Hematopoietic multipotent progenitor cell (in vitro differentiated cells): ENCODE measurements around the gene KDM3B. TPM values are rescaled to one million over a fixed set of nuclear protein-coding genes. Genes with fewer than 3 reads are reported as not detected.
A peak's percentile ranks its signal among the peaks of the same experiment; 100 is the strongest.
"Not testable (repeated sequence)": the region's sequence is repeated elsewhere in the genome, so short reads cannot be mapped to it uniquely, and the experiment has no call there.

ENCODE experiments used
- DNase-seq, 3 donors: peaks; one replicate each; pipeline ENCODE4 v3.0.0-alpha.2; 2011 to 2015; ENCODE audit warnings: low read depth in 2 of 3, low spot score in 2 of 3
- total RNA-seq: library from RNA; depleted of rRNA; stranded (reverse); fragments of >200 nt; gene quantifications from one replicate; pipeline ENCODE4 v1.2.3, GENCODE V29; 2012

Gene KDM3B, protein sequence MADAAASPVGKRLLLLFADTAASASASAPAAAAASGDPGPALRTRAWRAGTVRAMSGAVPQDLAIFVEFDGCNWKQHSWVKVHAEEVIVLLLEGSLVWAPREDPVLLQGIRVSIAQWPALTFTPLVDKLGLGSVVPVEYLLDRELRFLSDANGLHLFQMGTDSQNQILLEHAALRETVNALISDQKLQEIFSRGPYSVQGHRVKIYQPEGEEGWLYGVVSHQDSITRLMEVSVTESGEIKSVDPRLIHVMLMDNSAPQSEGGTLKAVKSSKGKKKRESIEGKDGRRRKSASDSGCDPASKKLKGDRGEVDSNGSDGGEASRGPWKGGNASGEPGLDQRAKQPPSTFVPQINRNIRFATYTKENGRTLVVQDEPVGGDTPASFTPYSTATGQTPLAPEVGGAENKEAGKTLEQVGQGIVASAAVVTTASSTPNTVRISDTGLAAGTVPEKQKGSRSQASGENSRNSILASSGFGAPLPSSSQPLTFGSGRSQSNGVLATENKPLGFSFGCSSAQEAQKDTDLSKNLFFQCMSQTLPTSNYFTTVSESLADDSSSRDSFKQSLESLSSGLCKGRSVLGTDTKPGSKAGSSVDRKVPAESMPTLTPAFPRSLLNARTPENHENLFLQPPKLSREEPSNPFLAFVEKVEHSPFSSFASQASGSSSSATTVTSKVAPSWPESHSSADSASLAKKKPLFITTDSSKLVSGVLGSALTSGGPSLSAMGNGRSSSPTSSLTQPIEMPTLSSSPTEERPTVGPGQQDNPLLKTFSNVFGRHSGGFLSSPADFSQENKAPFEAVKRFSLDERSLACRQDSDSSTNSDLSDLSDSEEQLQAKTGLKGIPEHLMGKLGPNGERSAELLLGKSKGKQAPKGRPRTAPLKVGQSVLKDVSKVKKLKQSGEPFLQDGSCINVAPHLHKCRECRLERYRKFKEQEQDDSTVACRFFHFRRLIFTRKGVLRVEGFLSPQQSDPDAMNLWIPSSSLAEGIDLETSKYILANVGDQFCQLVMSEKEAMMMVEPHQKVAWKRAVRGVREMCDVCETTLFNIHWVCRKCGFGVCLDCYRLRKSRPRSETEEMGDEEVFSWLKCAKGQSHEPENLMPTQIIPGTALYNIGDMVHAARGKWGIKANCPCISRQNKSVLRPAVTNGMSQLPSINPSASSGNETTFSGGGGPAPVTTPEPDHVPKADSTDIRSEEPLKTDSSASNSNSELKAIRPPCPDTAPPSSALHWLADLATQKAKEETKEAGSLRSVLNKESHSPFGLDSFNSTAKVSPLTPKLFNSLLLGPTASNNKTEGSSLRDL (N-terminal part only)
- 50.9 TPM for total RNA-seq

DNA sequence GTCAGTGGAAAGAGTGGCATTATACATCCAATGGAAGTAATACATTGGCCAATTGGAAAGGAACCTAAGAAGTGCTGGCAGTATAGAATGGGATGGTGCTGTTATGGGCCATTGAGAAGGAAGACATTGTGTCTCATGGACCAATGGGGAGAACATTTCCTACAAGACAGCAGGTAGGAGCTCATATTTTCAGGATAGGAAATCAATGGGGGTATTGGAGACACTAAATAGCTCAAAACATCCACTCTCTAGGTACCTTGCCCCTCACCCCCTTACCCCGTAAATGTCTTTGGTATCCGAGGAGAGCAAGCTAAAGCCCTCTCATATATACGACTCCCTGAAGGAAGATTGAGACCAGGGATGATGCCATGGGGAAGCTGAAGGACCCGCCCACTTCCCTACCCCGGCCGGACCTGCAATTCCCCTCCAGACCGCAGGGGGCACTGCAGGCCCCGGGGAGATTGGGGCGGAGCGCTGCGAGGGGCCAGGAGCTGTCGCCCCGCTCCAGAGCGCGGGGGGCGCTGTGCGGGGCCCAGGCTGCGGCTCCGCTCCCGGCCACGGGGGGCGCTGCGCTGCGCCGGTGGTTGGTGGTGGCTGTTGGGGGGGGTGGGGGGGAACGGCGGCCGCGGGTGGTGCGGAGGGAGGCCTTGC lies at the start of gene KDM3B:
KDM3B (plus strand) TSS at position 615 of the 651 bp plus-strand sequence. CDS start 111 bp downstream, outside the sequence.
- DNase-seq: peak; percentile 89 to 94 (median 89)

DNA sequence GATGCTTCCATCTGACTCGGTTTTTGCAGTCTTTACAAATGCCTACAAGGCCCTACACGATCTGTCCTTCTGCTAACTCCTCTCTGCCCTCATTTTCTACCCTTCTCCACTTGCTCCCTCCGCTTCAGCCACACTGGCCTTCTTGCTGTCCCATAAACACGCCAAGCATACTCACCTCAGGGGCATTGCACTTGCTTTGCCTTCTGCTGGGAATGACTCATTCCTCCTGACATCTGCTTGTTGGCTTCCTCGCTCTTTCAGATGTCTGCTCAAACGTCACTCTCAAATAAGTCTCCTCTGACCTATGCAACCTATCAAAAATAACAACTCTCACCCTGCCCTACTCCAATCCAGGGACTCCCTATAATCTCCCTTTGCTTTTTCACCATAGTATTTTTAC lies 49.1 kb upstream of the KDM3B start:
- DNase-seq: no peak

DNA sequence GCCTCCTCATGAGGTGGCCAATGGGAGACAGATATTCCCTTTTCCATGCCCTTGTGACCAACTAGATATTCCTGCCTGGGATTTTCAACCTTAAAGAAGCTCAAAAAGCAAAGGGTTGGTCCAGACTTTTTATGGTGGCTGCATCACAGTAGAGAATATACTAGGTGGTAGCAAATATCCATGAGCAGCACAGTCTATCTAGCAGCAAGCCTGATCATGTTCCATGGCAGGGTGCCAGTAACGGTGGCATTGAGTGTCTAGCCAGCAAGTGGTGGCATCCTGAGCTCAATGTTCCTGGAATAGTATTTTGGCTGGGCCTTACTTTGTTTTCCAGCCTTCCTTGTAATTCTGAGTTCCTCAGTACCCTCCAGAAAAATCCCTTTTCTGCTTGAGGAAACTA lies 46.7 kb upstream of the KDM3B start:
- DNase-seq: peak in 2 of 3 donors; percentile 72 to 89

DNA sequence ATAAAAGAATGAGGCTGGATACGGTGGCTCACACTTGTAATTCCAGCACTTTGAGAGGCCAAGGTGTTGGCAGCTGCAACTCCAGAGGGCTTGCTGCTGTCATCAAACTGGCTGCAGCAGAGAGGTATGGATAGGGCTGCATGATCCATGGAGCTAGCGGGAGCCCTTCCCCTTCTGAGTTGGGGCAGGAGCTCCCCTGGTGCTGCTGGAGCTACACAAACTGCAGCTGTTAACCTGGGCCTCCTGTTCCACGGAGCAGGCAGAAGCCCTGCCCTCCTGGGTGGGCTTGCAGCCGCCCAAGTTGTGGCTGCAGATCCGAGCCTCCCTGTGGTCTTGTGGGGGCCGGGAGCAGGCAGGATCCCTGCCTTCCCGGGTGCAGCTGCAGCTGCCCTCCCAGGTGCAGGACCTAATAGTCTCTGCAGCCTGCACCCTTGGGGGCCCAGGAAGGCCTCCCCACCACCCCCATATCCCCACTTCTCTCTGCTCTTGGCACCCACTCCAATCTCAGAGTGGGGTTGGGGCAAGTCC lies 36.7 kb upstream of the KDM3B start:
- no peak for DNase-seq

DNA sequence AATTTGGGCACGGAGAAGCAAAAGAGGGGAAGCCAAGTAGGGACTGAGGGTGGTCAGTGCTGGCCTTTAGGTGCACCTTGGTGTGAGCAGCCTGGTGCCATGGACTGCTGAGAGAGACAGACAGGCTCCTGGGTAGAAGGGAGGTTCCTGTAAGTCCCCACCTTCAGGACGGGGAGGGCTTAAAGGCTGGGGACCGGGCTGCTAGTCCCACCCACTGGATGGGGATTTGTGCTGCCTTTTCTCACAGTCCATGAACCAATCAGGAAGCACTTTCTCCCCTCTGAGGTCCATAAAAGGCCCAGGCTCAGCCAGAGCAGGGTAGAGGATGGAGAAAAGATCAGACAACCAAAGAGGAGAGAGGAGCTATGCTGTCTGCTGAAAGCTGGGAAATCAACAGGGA lies 36.1 kb upstream of the KDM3B start:
- no peak for DNase-seq

DNA sequence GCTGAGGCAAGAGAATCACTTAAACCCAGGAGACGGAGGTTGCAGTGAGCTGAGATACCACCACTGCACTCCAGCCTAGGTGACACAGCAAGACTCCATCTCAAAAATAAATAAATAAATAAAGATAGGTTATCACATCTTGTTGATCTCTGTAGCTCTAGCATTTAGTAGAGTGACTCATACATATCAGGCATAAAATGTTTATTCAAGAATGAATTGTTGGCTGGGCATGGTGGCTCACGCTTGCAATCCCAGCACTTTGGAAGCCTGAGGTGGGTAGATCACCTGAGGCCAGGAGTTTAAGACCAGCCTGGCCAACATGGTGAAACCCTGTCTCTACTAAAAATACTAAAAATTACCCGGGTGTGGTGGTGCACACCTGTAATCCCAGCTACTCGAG lies 34.3 kb upstream of the KDM3B start:
- not testable (repeated sequence) for DNase-seq

DNA sequence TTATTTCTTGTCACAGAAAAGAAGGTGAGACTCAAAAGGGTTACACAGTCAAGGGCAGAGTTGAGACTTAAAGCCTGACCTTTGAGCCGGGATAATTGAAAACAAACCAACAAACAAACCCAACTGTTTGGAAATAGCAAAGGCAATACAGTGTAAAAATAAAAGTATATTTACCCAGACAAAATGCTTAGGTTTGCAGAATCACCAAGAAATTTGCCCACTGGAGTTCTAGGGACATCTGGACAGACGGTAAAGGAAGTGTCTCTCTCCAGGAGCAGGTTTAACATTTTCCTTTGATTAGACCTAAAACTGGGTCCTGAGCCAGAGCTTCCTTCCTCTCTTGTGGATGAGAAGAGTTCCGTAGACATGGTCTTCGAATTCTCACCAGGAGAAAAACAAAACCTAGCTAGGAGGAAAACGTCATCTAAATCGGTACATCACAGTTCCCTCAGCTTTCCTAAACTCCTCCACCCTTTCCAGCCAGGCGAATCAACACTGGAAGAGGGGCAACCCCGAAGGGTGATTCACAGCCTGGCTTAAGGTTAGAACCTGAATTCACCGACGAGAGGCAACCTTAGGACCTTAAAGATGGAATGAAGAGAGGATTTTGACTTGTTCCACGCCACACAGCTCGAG lies 21.6 kb upstream of the KDM3B start:
- no peak for DNase-seq

DNA sequence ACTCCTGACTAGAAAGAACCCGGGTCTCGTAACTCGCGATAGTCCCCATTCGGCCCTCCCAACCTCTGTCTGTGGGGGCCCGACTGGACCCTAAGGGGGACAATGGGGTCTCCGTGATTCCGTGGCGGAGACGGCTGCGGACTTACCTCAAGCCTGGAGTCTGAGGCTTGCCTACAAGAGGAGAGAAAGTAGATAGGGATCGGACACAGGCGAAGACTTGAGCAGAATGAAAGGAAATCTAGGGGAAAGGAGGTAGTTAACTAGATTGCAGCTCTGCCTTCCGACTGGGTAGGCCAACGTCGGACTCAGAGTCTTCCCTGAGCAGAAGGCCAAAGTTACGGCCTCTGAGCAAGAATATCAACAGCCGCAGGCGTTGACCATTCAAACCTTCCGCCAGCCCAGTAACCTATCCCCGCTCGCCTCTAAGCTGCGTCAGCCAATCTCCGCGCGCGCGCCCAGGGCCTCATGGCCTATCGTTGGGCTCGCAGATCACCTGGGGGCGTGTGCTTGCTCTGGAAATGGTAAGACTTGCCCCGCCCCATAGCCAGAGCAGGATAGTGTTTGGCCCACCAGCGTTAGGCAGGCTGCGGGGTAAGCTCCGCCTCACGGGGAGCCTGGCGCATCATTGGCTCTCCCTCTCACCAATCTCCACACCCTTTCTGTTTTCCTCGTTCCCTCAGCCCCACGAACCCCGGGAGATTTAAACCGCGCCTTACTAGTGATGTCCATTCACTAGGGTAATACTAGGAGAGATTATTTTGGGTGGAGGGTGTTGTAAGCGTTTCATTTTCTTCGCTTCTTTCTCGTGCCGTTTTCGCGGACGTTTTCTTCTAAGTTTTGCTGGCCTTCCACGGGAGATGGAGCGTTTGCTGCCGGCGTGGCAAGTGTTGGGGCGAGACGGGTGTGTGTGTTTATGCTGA lies 20.8 kb upstream of the KDM3B start, which contains the start of gene CDC25C:
CDC25C (minus strand) TSS at position 356 of the 920 bp plus-strand sequence. CDS start 624 bp downstream, outside the sequence.
- DNase-seq: peak; percentile 80 to 99 (median 99)

DNA sequence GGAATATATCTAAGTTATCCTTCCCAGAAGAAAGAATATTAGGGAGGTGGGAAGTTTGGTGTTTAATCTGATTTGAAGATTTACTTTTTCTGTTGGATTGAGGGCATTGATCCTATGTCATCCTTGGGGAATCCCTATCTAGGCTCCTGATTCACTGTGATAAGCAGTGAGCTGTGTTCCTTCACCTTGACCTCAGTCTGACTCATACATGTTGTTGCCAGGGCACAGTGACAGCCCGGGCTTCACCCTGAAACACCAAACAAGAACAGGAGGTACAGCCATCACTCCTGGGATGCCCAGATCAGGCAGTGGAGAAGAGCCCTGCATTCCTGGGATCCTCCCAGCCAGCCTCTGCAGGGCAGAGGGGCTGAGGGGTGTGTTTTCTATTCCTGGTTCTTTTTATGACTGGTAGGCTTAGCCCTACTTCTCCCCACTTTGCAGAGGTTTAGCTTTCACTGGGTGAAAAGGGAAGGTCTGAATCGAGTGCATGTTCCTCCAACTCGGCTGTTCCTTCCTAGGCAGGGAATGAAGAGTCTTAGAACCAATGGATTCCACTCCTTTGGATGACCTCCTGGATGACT lies 17.5 kb upstream of the KDM3B start:
- DNase-seq: no peak

DNA sequence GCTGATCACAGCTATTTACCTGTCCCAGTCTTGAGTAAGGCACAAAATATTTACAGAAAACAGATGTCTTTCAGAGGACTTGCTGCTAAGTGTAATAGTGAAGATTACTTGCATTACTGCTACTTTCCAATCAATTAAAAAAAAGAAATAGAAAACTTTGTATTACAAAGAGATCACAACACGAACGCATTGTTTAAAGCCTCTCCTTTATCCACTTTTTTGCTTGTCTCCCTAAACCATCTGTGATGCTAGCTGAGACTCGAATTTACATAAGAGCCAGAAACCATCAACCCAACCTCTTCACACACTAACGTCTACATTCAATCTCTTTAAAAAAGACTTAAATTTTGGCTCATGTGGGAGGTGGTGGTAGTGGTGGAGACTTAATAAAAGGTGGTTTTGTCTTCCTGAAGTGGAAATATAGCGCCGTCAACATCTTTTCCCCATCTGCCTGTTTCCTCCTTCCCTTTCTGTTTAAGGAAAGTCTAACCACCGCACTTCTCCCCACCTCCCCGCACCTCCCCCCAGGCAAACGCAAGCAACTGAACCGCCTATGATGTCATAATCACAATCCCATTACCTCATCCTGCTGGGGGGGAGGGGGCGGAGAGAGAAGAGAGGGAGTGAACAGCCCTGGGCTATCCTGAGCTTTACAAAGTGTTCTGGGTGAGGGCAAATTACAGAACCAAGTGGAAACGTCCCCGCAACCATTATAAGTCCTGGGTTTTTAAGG lies 15.4 kb upstream of the KDM3B start:
- peak in 2 of 3 donors; percentile 91 to 95 for DNase-seq

DNA sequence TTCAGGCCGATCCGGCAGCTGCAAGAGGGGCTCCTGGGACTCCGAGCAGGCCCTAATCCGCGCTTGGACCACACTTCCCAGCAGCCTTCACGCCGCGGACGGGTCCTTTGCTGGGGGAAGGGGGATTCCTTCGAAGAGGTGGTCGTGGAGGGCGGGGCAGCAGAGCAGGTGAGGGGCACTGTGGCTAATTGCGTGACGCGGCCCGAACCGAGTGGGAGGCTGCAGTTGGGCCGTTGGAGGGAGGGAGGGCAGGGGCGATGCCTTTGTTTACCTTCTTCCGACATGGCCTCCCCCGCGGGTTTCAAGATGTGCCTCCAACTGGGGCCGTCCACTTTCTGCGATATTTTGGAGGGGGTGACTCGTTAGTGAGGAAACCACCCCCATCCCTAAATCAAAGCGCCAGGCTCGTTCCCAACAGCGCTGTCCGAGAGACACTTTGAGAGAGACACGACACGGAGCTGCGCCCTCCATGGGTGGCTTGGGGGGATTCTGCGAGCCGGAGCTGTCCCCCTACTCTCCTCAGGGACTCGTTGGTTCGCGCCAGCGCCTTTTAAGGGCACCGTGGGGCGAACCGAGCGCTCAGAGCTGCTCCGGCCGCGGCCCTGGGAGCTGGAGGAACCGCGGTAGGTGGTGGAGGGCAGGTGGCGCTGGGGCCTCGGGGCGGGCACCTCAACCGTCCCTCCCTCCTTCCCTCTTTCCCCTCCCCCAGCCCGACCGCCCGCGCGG lies 14.6 kb upstream of the KDM3B start, which contains the start of gene FAM53C:
FAM53C (plus strand) TSS at position 582 of the 726 bp plus-strand sequence. CDS start 3,070 bp downstream, outside the sequence.
- peak; percentile 90 to 97 (median 95) for DNase-seq

DNA sequence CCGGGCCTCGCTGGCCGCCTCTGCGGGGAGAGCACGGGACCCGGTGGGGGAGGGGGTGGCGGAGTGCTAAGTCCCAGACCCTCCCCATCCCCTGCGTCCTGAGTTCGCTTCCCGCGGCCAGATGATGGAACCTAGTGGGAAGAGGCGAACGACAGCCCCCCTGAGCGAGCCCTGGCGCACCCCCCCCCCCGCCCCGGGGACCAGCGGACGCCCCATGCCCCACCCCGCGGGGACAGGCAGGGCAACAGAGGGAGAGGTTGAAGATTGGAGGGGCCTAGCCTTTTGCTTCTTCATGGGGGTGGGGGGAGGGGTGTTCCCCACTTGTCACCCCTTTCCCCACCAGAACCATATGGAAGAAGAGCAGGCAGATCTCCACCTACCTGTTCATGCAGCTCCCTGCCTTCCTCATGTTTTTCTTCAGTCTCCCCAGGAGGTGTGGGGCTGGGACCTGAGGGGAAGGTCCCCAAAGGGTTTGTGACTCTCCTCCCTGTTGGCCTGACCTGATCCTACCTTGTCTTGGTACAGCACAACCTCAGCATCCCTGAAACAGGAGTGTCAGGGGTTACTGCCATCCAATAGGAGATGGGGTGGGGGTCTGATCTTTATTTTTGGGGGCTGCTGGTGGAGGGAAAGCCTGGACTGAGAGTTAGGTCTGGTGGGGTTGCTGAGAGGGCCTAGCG lies 13.9 kb upstream of the KDM3B start:
- DNase-seq: no peak

DNA sequence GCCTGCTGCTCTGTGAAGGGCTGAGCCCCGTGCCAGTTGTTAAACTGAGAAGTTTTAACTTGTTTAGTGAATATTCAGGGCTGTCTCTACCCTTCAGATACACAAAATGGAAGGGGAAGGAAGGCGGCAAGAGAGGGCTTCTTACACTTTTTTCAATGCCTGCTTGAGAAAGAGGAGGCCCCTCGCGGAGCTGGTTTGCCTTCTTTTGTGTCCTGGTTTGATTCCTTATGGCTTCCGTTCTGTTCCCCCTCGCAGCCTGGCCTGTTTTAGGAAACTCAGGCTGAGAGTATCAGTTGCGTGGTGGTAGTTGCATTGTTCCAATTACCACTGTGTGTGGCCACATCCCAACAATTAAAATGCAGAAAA lies 13.4 kb upstream of the KDM3B start:
- DNase-seq: no peak

DNA sequence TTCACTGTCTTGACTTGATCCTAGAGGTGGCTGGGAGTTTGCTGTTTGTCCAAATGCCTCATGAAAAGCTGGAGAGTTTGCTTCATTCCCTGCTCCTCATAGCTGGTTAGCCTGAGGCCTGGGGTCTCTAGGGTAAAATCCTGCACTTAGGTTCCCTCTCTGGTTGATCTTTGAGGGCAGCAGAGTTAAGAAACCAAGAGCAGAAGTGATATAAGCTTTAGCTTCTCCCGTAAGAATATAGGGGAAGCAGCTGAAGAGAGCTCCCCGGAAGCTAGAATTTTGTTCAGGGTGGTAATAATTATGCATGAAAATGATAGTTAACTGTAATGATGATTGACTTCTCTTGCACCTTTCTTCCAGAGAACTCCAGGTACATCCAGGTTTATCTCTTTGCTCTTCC lies 13.0 kb upstream of the KDM3B start:
- DNase-seq: no peak

DNA sequence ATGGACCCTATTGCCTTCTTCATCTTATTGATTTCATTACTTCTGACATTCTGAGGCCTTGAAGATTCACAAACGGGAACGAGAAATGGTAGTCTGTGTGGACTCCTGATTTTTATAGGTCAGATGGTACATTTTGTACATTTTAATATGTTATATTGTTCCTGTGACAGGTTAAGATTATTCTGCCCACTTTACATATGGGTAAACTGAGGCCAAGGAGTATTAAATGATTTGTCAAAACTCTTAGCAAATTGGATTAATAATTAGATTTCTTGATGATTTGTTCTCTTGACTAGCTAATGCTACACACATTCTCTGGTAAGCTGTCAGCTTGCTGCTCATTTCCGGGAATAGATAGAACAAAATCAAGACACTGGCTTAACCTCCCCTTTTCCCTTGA lies 12.5 kb upstream of the KDM3B start:
- DNase-seq: no peak
